ENCODE measurements around the gene PBX3. TPM values are rescaled to one million over a fixed set of nuclear protein-coding genes. Genes with fewer than 3 reads are reported as not detected.
A peak's percentile ranks its signal among the peaks of the same experiment; 100 is the strongest.

PBX3 gene
- total and polyA plus RNA-seq, 9 donors: 9.1 to 18.5 (median 11.4) TPM

DNA sequence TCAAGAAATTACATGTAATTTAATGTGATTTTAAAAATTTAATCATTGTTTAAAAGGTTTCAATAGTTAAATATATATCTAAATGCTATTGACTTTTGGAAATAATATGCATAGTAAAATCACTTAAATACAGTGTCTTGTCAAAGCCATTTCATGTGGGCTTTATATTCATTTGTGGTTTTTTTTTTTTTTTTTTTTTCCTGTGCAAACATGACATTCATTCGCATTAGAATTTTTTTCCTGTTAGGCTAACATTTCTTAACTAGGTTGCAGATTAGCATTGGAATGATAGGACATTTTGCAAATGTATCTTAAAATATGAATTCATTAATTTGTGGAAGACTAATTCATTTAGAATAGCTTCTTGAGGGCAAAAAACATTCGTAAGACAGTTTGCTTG, 149.8 kb downstream of the PBX3 start:
- H3K27me3 ChIP-seq (ENCODE audit: control insufficient read depth, insufficient read depth, low read length): no peaks in the 10 kb centered on the region

GRCh38 chr9:125897481-125897880, 150.3 kb downstream of the PBX3 start:
- DNase-seq: no peak
- no peaks in the 10 kb centered on the region for H3K4me1 ChIP-seq (ENCODE audit: control insufficient read depth, insufficient read depth, low read length)
- H3K4me3 ChIP-seq (ENCODE audit: low read length): no peak overlapping the region
- WGBS (ENCODE audit: insufficient coverage): no CpG with 5 or more reads among the region's 2 CpGs
- H3K9me3 ChIP-seq (replicated peaks; ENCODE audit: control insufficient read depth, low read depth, low read length): no peaks in the 10 kb centered on the region
- H3K27me3 ChIP-seq (ENCODE audit: control insufficient read depth, insufficient read depth, low read length): no peaks in the 10 kb centered on the region
- H3K27ac ChIP-seq (ENCODE audit: low read length): no peak overlapping the region
- no peaks in the 10 kb centered on the region for H3K36me3 ChIP-seq (ENCODE audit: control insufficient read depth, insufficient read depth, low read length)

More for the DNA sequence above, 149.8 kb downstream of the PBX3 start:
- no peaks in the 10 kb centered on the region for H3K36me3 ChIP-seq (ENCODE audit: control insufficient read depth, insufficient read depth, low read length)
- DNase-seq: no peak
- no peaks in the 10 kb centered on the region for H3K9me3 ChIP-seq (replicated peaks; ENCODE audit: control insufficient read depth, low read depth, low read length)
- H3K4me1 ChIP-seq (ENCODE audit: control insufficient read depth, insufficient read depth, low read length): no peaks in the 10 kb centered on the region
- no CpG with 5 or more reads among the region's 2 CpGs for WGBS (ENCODE audit: insufficient coverage)
- no peak overlapping the region for H3K27ac ChIP-seq (ENCODE audit: low read length)
- H3K4me3 ChIP-seq (ENCODE audit: low read length): no peak overlapping the region

DNA sequence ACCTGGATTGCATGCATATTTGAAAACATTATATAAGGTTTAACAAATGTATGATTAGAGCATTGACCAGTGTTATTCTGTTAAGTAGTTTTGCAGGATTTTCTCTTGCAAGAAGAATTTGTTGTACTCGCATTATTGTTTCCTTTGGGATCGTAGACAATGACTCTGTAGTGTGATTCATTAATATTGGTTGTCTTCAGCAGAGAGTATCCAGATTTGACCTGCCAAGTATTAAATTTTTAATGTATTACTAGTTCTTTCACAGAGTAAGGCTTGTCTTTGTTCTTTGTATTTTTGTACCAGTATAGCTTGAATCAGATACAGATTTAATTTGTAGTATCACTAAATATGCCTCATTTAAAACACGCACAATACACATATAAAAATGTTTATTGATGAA, 155.0 kb downstream of the PBX3 start:
- H3K4me1 ChIP-seq (ENCODE audit: control insufficient read depth, insufficient read depth, low read length): no peaks in the 10 kb centered on the region
- no peaks in the 10 kb centered on the region for H3K36me3 ChIP-seq (ENCODE audit: control insufficient read depth, insufficient read depth, low read length)
- no peak for DNase-seq
- H3K27ac ChIP-seq (ENCODE audit: low read length): no peak overlapping the region
- no peak overlapping the region for H3K4me3 ChIP-seq (ENCODE audit: low read length)
- no peaks in the 10 kb centered on the region for H3K27me3 ChIP-seq (ENCODE audit: control insufficient read depth, insufficient read depth, low read length)
- no peaks in the 10 kb centered on the region for H3K9me3 ChIP-seq (replicated peaks; ENCODE audit: control insufficient read depth, low read depth, low read length)
- whole genome bisulfite sequencing (ENCODE audit: insufficient coverage): no CpG with 5 or more reads among the region's 3 CpGs

DNA sequence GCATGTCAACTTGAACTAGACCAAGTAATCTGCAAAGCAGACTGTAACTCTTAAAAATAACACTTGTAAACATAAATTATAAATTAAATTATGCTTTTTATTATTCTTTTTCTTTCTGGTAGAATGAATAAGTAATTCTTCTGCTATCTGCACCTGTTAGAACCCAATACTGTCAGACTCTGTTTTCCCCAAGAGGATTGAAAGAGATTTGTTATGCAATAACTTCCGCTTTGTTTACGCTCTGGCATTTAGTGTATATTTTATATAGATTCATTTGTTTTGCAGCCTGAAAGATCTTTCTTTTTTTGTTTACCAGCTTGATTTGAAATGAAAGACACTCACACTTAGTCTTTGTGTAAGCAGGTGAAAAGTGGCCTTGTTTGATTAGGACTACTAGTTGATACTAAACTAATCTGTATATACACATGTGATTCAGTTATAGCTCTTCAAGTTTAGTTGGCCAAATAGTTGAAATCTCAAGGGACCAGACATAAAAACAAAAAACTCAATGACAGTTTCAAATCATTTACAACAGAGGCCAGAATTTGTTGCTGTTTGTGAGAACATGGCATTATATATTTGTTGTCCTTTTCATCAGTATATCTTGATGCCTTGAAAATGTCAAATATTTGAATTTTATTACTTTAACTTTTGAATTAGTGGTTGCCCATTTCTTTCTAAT, 155.8 kb downstream of the PBX3 start:
- Histone ChIP-seq H3K36me3 (ENCODE audit: control insufficient read depth, insufficient read depth, low read length) (no peaks in the 10 kb centered on the region), H3K4me1 (ENCODE audit: control insufficient read depth, insufficient read depth, low read length) (no peaks in the 10 kb centered on the region), H3K27ac (ENCODE audit: low read length) (no peak overlapping the region), H3K9me3 (replicated peaks; ENCODE audit: control insufficient read depth, low read depth, low read length) (no peaks in the 10 kb centered on the region), H3K4me3 (ENCODE audit: low read length) (no peak overlapping the region), H3K27me3 (ENCODE audit: control insufficient read depth, insufficient read depth, low read length) (no peaks in the 10 kb centered on the region)
- WGBS (ENCODE audit: insufficient coverage): no CpG with 5 or more reads among the region's 2 CpGs
- no peak for DNase-seq

GRCh38 chr9:125904155-125904851, 157.1 kb downstream of the PBX3 start:
- peak; percentile 30 for DNase-seq
- 13% methylated on average over 2 of the region's 5 CpGs for WGBS (ENCODE audit: insufficient coverage)
- no peaks in the 10 kb centered on the region for H3K9me3 ChIP-seq (replicated peaks; ENCODE audit: control insufficient read depth, low read depth, low read length)
- H3K27me3 ChIP-seq (ENCODE audit: control insufficient read depth, insufficient read depth, low read length): no peaks in the 10 kb centered on the region
- H3K27ac ChIP-seq (ENCODE audit: low read length): no peak overlapping the region
- no peaks in the 10 kb centered on the region for H3K36me3 ChIP-seq (ENCODE audit: control insufficient read depth, insufficient read depth, low read length)
- H3K4me1 ChIP-seq (ENCODE audit: control insufficient read depth, insufficient read depth, low read length): no peaks in the 10 kb centered on the region
- no peak overlapping the region for H3K4me3 ChIP-seq (ENCODE audit: low read length)

- H3K27me3 ChIP-seq (ENCODE audit: control insufficient read depth, insufficient read depth, low read length): no peaks in the 10 kb centered on the region
- no CpG with 5 or more reads among the region's 1 CpG for WGBS (ENCODE audit: insufficient coverage)
- H3K9me3 ChIP-seq (replicated peaks; ENCODE audit: control insufficient read depth, low read depth, low read length): no peaks in the 10 kb centered on the region
- no peak overlapping the region for H3K4me3 ChIP-seq (ENCODE audit: low read length)
- no peaks in the 10 kb centered on the region for H3K4me1 ChIP-seq (ENCODE audit: control insufficient read depth, insufficient read depth, low read length)
- H3K27ac ChIP-seq (ENCODE audit: low read length): no peak overlapping the region
- no peak for DNase-seq
- H3K36me3 ChIP-seq (ENCODE audit: control insufficient read depth, insufficient read depth, low read length): no peaks in the 10 kb centered on the region
Measured at GRCh38 chr9:125906144-125906543, 159.0 kb downstream of the PBX3 start.

DNA sequence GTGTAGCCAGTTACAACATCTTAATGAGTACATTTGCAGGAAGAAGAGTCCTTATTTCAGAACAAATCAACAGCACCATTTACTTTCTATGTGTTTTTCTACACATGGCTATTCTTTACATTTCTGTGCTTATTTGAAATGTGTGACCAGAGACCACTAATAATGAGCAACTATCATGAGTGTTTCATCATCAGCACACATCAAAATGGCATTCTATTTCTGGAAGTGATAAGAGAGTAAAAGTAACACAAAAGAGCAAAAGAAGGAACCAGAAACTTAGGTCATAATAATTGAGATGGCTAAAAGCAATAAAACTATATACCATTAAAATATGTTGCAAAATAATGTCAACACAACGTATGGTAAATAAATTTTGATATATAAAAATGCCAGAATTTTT, 159.7 kb downstream of the PBX3 start:
- H3K4me3 ChIP-seq (ENCODE audit: low read length): no peak overlapping the region
- no peak overlapping the region for H3K27ac ChIP-seq (ENCODE audit: low read length)
- DNase-seq: no peak
- H3K27me3 ChIP-seq (ENCODE audit: control insufficient read depth, insufficient read depth, low read length): no peaks in the 10 kb centered on the region
- H3K36me3 ChIP-seq (ENCODE audit: control insufficient read depth, insufficient read depth, low read length): no peaks in the 10 kb centered on the region
- no CpG with 5 or more reads among the region's 1 CpG for WGBS (ENCODE audit: insufficient coverage)
- no peaks in the 10 kb centered on the region for H3K9me3 ChIP-seq (replicated peaks; ENCODE audit: control insufficient read depth, low read depth, low read length)
- no peaks in the 10 kb centered on the region for H3K4me1 ChIP-seq (ENCODE audit: control insufficient read depth, insufficient read depth, low read length)

DNA sequence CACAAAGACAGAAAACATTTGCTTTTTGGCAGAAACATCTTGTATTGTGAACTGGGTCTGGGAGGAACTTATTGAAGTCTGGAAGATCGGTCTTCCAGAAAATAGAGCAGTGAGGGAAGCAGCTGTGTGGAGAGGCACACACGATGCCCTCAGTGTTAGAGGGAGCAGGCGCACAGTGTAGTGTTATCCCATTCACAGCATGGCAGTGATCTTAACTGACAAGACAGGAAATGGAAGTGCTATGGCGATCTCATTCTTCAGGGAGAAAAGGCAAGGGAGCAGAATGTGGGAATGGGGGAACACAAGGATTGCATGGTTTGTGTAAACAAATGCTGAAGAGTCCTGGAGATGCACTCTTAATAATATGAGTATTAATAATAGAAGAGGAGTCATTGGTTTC, 161.0 kb downstream of the PBX3 start:
- Histone ChIP-seq H3K36me3 (ENCODE audit: control insufficient read depth, insufficient read depth, low read length) (no peaks in the 10 kb centered on the region), H3K27me3 (ENCODE audit: control insufficient read depth, insufficient read depth, low read length) (no peaks in the 10 kb centered on the region), H3K4me3 (ENCODE audit: low read length) (no peak overlapping the region), H3K27ac (ENCODE audit: low read length) (no peak overlapping the region), H3K9me3 (replicated peaks; ENCODE audit: control insufficient read depth, low read depth, low read length) (no peaks in the 10 kb centered on the region), H3K4me1 (ENCODE audit: control insufficient read depth, insufficient read depth, low read length) (no peaks in the 10 kb centered on the region)
- WGBS (ENCODE audit: insufficient coverage): 57% methylated on average over 4 of the region's 4 CpGs
- DNase-seq: no peak

DNA sequence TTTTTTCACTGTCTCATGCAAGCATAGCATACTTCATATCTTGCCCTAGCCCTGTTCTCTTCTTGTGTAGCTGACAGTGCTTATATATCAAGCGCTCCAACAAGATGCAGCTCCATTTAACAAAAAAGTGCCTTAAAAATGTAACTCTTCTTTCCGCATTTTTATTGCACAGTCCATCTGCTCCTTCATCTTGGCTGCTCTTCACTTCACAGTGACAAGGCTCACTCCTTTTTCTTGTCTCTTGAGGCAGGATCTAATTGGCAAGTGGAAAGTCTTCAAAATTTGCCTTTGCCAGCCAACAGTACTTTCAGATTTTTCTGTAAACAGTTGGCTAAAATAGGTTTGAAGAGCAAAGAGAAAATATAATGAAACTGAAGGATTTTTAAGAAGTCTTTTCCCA, 161.8 kb downstream of the PBX3 start:
- Histone ChIP-seq H3K9me3 (replicated peaks; ENCODE audit: control insufficient read depth, low read depth, low read length) (no peaks in the 10 kb centered on the region), H3K27ac (ENCODE audit: low read length) (no peak overlapping the region), H3K36me3 (ENCODE audit: control insufficient read depth, insufficient read depth, low read length) (no peaks in the 10 kb centered on the region), H3K4me1 (ENCODE audit: control insufficient read depth, insufficient read depth, low read length) (no peaks in the 10 kb centered on the region), H3K4me3 (ENCODE audit: low read length) (no peak overlapping the region), H3K27me3 (ENCODE audit: control insufficient read depth, insufficient read depth, low read length) (no peaks in the 10 kb centered on the region)
- WGBS (ENCODE audit: insufficient coverage): 75% methylated on average over 1 of the region's 2 CpGs
- DNase-seq: no peak

GRCh38 chr9:125909459-125909858, 162.3 kb downstream of the PBX3 start:
- Histone ChIP-seq H3K27me3 (ENCODE audit: control insufficient read depth, insufficient read depth, low read length) (no peaks in the 10 kb centered on the region), H3K4me3 (ENCODE audit: low read length) (no peak overlapping the region), H3K4me1 (ENCODE audit: control insufficient read depth, insufficient read depth, low read length) (no peaks in the 10 kb centered on the region), H3K36me3 (ENCODE audit: control insufficient read depth, insufficient read depth, low read length) (no peaks in the 10 kb centered on the region), H3K27ac (ENCODE audit: low read length) (no peak overlapping the region), H3K9me3 (replicated peaks; ENCODE audit: control insufficient read depth, low read depth, low read length) (no peaks in the 10 kb centered on the region)
- 100% methylated on average over 2 of the region's 4 CpGs for WGBS (ENCODE audit: insufficient coverage)
- no peak for DNase-seq
